IMR-90 (cell line): Measurements from ENCODE around the gene DLGAP3.

Experiments
- BHLHE40 ChIP-seq: fragments of 150-350 bp; IDR thresholded peaks from 2 replicates; pipeline ENCODE4 v1.6.1; 2016; ENCODE audit warnings: mild to moderate bottlenecking, low read depth, low read length
- CEBPB ChIP-seq: IDR thresholded peaks from 2 replicates; pipeline ENCODE4 v1.6.1; 2012; ENCODE audit warnings: low read depth, low read length, improper control_type of control experiment
- CHD1 ChIP-seq: IDR thresholded peaks from 2 replicates; pipeline ENCODE4 v1.6.1; 2012; ENCODE audit warnings: low read depth, low read length, improper control_type of control experiment
- CTCF ChIP-seq: conservative IDR thresholded peaks from 2 replicates; pipeline ENCODE4 v1.5.1; 2012; ENCODE audit warnings: mild to moderate bottlenecking, low read depth, low read length, improper control_type of control experiment
- MAFK ChIP-seq: IDR thresholded peaks from 2 replicates; pipeline ENCODE4 v1.6.1; 2012; ENCODE audit warnings: low read depth, low read length, improper control_type of control experiment
- MAZ ChIP-seq: IDR thresholded peaks from 2 replicates; pipeline ENCODE4 v1.6.1; 2012; ENCODE audit warnings: low read depth, mild to moderate bottlenecking, low read length, improper control_type of control experiment, moderate library complexity, borderline replicate concordance
- MXI1 ChIP-seq: IDR thresholded peaks from 2 replicates; pipeline ENCODE4 v1.6.1; 2012; ENCODE audit warnings: low read depth, mild to moderate bottlenecking, low read length, moderate library complexity, borderline replicate concordance
- NFE2L2 ChIP-seq: fragments of 150-350 bp; IDR thresholded peaks from 2 replicates; pipeline ENCODE4 v1.6.1; 2016; ENCODE audit warnings: low read depth, mild to moderate bottlenecking, low read length
- POLR2A ChIP-seq: IDR thresholded peaks from 2 replicates; pipeline ENCODE4 v1.6.1; 2012; ENCODE audit warnings: mild to moderate bottlenecking, low read depth, low read length
- RAD21 ChIP-seq: IDR thresholded peaks from 2 replicates; pipeline ENCODE4 v1.6.1; 2012; ENCODE audit warnings: low read length, improper control_type of control experiment
- RFX5 ChIP-seq: IDR thresholded peaks from 2 replicates; pipeline ENCODE4 v1.8.0; 2012; ENCODE audit warnings: low read depth, mild to moderate bottlenecking, low read length, moderate library complexity
- SMC3 ChIP-seq: fragments of 150-350 bp; IDR thresholded peaks from 2 replicates; pipeline ENCODE4 v1.6.1; 2016; ENCODE audit warnings: low read depth, mild to moderate bottlenecking, antibody characterized with exemption, low read length, moderate library complexity
- USF2 ChIP-seq: fragments of 150-350 bp; IDR thresholded peaks from 2 replicates; pipeline ENCODE4 v1.6.1; 2017; ENCODE audit warnings: mild to moderate bottlenecking, antibody characterized with exemption, low read length, low read depth

DNA sequence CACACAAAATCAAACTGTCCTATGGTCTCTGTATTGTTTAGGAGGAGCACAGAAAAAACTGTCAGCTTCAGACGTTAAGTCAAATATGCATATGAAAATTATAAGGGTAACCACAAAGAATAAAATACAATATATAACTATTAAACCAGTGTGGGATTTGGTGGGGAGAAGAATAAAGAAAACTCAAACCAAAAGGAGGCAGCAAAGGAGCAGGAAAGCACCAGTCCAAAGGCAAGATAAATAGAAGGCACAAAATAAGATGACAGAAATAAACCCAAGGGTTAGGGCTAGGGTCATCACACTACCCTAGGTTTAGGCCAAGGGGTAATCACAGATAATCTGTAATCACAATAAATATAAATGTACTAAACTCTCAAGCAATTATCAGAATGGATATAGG is 32.8 kb downstream of the DLGAP3 start:
- no peak for TF ChIP-seq BHLHE40
- TF ChIP-seq RAD21, result peak; percentile 37
- no peak for TF ChIP-seq MAZ
- TF ChIP-seq CTCF, result peak; percentile 32; the same call in 1 of the 2 replicates
- TF ChIP-seq POLR2A, result no peak
- no peak for TF ChIP-seq NFE2L2
- TF ChIP-seq MXI1, result no peak
- TF ChIP-seq USF2, result no peak
- no peak for TF ChIP-seq RFX5
- no peak for TF ChIP-seq SMC3
- TF ChIP-seq CHD1, result no peak
- TF ChIP-seq MAFK, result no peak
- TF ChIP-seq CEBPB, result no peak
